SKM-1 treated with dmso at 0.1 percent for 144 hours (cell line): ENCODE data around the gene MAP2K6.

Source experiments
- DNase-seq: peaks from one replicate; lab custom pipeline; 2025; ENCODE audit not compliant: unreplicated experiment; lab: John Stamatoyannopoulos, UW

MAP2K6 gene

GRCh38 chr17:69486779-69487637 is 72.5 kb downstream of the MAP2K6 start:
- DNase-seq = no peak

- no peak for DNase-seq
Measured at GRCh38 chr17:69489313-69489712, 74.8 kb downstream of the MAP2K6 start.

- DNase-seq = no peak
Measured at GRCh38 chr17:69492410-69493071, 78.0 kb downstream of the MAP2K6 start.

DNA sequence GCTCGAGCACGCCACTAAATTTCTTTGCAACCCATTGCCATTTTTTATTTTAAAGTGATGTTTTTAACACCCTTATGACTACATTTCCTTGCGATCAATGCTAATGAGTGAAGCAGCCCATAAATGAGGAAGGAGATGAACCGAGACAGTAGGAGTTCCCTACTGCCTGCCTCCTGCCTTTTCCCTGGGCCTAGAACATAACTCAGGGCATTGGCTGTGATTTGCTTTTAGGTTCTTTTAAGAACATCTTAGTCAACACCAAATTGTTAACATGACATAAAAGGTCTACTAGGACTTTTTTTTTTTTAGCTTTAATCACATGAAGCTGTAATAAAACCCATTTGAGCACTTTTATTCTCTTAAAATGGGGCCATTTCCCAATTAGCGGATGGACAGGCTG is 81.3 kb downstream of the MAP2K6 start:
- DNase-seq = no peak

DNA sequence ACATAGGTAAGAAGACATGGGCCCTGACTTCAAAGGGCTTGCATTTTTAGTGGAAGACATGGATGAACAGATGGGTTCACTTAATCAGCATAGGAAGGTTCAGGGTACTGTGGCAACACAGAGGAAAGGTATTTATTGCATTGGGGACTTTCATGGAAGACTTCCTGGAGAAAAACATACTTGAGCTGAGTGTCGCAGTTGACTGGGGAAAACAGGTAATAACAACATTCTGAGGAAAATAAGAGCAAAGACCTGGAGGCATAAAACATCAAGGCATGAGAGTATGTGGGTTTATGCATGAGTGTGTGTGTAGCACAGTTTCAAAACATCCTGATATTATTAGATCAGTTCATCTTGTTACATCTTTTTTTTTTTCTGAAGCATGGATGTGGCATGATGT is 82.7 kb downstream of the MAP2K6 start:
- no peak for DNase-seq

GRCh38 chr17:69499318-69499717 is 84.8 kb downstream of the MAP2K6 start:
- no peak for DNase-seq

- DNase-seq = no peak
Measured at GRCh38 chr17:69500911-69501429, 86.5 kb downstream of the MAP2K6 start.

DNA sequence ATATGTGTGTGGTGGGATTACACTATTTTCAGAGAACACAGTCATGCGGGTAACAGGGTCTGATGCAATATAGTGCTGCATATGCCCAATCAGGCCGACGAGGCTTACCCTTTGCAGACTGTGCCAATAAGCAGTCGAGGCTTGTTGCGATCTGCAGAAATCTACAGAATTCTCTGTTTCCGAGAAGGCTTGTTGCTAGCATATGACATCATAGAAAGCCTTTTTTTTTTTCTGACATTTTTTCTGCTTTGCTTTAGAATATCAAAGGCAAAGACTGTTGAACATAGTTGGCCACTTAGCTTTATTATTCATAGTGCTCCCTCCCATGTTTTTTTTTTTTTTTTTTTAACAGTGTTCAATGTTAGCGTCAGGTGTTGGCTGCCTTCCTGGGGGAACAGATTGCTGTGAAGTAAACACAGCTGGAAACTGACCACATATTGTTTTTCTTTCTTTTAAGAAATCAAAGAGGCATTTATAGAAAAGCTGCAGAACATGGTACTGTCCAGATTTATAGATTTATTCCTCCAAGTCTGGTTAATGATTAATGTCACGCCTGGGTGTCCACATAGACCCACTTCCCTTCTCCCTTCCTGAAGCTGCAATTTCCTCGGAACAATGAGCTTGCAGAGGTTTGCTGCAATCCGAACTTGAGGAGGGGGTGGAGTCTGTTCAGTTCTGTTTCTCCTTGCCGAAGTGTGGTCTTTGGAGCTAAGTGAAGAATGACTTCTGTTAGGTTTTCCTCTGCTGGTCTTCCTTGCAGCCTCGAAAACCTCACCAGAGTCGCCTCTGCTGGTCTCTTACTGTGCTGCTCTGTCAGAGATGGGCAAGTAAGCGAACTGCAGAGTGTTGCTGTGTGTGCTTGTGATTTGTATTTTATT is 87.3 kb downstream of the MAP2K6 start:
- peak; percentile 55 for DNase-seq

- no peak for DNase-seq
Measured at GRCh38 chr17:69503711-69504110, 89.2 kb downstream of the MAP2K6 start.

GRCh38 chr17:69505740-69506139 is 91.2 kb downstream of the MAP2K6 start:
- no peak for DNase-seq

DNA sequence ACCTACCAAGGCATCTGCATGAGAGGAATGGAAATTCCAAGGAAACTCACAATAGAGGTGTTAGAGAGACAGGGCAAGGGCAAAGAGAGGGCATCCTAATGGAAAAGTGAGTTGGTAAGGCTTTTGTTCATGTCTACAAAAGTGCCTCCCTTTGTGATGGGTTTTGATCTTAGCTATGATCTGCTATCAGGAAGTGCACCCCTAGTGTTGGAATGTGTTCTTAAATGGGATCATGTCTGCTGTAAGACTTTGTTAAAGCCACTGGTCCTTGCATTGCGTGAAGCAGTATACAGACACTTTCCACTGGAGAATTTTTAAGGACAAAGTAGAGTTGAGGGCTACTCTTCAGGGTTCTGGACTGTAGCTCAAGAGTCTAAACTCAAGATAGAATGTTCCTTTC is 92.0 kb downstream of the MAP2K6 start:
- peak; percentile 13 for DNase-seq

DNA sequence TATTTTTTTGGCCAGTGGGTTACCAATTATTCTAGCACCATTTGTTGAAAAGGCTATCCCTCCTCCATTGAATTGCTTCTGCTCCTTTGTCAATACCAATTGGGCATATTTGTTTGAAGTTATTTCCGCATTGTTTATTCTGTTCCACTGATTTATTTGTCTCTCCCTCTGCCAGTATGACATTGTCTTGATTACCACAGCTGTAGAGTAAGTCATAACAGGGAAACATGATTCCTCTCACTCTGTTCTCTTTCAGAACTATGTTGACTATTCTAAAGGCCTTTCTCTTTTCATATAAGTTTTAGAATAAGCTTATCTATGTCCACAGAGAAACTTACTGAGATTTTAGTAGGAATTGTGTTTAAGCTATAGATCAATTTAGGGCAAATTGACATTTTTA is 94.3 kb downstream of the MAP2K6 start:
- DNase-seq = no peak

- no peak for DNase-seq
Measured at GRCh38 chr17:69511250-69511649, 96.8 kb downstream of the MAP2K6 start.

DNA sequence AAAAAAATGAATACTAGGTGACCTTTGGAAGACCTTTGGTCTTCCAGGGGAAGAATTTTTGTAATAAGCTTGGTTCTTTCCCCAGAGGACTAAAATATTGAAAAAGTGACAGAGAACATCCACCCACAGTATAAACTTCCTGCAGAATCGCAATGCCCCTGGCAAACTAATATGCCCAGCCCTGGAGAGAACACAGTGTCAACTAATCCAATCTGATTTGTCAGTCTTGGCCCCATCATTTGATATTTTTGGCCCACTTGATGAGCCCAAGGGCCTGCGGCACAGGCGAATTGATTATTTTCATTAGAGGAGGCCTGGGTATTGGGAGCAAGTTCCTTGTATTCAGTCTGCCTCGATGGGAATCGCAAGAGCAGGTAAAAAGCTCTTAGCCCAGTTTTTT is 98.4 kb downstream of the MAP2K6 start:
- DNase-seq = no peak

- no peak for DNase-seq
Measured at GRCh38 chr17:69516225-69516624, 101.7 kb downstream of the MAP2K6 start.

DNA sequence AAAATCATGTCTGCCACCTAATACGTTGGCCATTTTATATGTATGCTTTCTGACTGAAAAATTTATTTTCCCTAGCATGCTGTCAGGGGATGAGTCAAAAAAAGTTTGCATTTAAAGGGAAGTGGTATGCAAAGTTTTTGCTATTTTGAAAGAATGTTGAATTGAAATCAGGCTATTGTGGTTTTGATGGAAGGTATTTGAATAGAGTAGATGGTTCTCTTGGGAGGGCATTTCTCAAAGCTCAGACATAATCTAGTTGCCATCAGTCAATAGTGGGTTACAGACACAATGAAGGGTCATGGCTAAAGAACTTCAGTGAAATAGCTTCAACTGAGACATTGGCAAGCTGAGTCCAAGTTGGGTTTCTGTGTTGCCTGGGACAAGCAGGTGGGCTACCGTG is 102.4 kb downstream of the MAP2K6 start:
- no peak for DNase-seq

DNA sequence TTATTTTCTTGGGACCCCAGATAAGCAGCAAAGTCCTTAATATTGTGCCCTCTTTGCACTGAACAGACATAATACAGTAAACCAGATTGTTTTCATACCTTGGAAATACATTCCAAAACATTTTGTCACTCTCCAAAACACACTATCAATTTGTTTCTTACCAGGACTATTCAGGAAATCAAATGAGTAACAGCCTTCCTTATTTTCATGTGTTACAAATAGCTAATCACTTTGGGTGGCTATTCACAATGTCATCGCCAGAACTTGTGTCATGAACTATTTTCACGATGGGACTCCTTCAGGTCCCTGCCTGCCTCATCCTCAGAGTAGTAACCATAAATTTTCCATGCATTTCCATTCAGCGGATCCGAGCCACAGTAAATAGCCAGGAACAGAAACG is 104.5 kb downstream of the MAP2K6 start:
- DNase-seq = no peak

DNA sequence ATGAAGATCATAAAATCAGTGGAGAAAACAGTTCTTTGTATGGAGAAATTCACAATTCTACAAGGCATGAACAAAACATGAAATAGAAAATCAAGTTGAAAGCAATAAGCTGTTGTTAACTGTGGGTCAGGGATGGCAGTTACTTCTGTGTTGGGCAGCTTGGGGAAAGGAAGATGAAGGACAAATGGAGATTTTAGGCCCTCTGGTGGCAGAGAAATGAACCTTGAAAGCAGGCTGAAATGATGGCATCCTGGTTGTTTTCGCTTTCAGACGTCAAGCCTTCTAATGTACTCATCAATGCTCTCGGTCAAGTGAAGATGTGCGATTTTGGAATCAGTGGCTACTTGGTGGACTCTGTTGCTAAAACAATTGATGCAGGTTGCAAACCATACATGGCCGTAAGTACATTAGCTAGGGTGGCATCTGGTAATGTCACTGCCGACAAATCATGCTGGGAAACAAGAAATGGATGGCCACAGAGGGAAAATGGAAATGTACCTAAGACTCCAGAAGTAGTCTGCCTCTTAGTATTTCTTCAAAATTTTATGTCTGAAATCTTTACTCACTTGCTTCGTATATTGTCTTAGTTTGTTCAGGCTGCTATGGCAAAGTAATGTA is 108.9 kb downstream of the MAP2K6 start:
- DNase-seq = peak; percentile 31

DNA sequence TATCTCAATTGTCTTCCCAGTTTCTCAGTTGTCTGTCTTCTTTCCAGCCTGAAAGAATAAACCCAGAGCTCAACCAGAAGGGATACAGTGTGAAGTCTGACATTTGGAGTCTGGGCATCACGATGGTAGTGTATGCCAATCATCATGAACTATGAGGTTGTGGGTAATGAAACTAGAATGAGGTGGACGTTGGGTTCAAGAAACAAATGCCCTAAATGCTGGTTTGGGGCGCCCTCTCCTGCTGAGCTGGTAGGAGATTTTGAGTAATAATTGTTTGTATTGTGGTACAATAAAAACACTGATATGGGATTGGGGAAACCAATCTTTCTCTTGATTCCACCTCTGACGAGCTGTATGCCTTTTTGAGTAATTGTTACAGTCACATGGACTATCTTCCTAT is 110.4 kb downstream of the MAP2K6 start:
- no peak for DNase-seq

DNA sequence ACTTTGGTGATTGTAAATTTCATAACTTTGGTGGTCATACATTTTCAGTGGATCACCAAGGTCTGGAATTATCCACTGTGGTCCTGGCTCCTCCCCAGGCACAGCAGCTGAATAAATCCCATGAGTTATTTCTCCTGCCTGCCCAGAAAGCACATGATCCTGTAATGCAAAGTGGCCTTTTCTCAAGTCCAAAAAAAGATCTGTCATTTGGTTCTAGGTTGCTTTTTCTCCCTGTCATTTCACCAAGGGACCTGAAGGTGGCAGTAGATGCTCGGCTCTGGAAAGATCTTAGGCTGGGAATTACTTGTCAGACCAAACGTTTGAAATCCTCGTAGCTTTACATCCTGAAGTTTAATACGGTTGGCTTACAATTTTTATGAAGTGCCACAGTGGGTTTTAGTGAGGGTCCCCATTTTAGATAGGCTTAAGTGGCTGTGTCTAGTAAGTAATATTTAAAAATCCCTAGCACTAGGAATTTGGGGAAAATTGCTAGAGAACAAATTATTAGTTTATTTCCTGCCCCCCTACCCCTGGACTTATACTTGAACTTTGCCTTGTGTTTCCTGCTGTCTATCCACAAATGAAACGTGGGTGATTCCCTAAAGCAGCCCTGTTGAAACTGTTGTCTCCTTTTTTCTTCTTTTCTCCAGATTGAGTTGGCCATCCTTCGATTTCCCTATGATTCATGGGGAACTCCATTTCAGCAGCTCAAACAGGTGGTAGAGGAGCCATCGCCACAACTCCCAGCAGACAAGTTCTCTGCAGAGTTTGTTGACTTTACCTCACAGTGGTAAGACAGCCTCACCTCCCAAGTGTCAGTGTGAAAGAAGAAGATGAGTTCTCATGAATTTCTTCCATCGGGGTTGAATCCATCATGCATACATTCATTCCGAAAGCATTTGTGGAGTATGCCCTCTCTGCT is 111.7 kb downstream of the MAP2K6 start:
- DNase-seq = peak; percentile 39
